SH-SY5Y (cell line): ENCODE measurements around the gene CCDC157.

Source experiments
- GATA2 ChIP-seq: IDR thresholded peaks from 2 replicates; pipeline ENCODE4 v1.6.1; 2011; ENCODE audit warnings: mild to moderate bottlenecking, low read depth, low read length
- GATA3 ChIP-seq: IDR thresholded peaks from 2 replicates; pipeline ENCODE4 v1.6.1; 2011; ENCODE audit warnings: low read depth, mild to moderate bottlenecking, low read length, moderate library complexity

CCDC157 gene

GRCh38 chr22:30381264-30381663 lies 24.5 kb downstream of the CCDC157 start:
- TF ChIP-seq GATA3 (no peak), GATA2 (no peak)

DNA sequence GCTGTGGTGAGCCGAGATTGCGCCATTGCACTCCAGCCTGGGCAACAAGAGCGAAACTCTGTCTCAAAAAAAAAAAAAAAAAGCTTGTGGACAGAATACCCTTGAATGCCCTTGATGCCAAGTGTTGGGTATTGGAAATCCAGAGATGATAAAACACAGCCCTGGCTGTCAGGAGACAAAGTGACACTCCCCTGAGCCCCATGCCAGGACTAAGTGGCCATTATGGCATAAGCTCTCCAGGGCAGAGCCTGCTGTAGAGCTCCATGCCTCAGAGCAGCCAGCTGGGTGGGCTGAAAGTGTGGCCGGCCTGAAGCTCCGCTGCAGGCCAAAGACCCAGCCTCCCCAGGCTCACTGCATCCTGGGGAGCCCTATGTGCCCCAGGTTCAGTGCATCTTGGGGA lies 25.5 kb downstream of the CCDC157 start:
- no peak for TF ChIP-seq GATA2
- no peak for TF ChIP-seq GATA3

- TF ChIP-seq GATA2: no peak
- TF ChIP-seq GATA3: no peak
These were observed 26.3 kb downstream of the CCDC157 start for GRCh38 chr22:30383061-30383460.

DNA sequence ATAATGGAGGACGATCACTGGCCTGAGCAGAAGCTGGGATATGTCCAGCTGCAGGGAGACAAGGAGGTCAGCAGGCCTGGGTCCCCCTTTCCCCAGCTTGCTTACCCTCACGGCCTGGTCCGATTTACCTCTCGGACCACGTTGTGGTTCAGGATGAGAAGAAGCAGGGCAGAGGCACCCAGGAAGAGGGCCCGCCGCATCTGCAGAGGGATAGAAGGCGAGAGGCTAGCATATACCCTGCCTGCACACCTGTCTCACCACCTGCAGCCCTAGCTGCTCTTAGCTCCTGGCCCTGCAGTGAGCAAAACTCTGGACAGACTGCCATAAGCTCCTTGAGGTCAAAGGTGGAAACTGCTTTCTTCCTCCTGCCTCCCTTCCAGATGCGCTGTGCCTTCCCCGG lies 29.1 kb downstream of the CCDC157 start:
- TF ChIP-seq GATA2 (no peak), GATA3 (no peak)

GRCh38 chr22:30386608-30386959 lies 29.8 kb downstream of the CCDC157 start:
- TF ChIP-seq GATA3: no peak
- no peak for TF ChIP-seq GATA2

DNA sequence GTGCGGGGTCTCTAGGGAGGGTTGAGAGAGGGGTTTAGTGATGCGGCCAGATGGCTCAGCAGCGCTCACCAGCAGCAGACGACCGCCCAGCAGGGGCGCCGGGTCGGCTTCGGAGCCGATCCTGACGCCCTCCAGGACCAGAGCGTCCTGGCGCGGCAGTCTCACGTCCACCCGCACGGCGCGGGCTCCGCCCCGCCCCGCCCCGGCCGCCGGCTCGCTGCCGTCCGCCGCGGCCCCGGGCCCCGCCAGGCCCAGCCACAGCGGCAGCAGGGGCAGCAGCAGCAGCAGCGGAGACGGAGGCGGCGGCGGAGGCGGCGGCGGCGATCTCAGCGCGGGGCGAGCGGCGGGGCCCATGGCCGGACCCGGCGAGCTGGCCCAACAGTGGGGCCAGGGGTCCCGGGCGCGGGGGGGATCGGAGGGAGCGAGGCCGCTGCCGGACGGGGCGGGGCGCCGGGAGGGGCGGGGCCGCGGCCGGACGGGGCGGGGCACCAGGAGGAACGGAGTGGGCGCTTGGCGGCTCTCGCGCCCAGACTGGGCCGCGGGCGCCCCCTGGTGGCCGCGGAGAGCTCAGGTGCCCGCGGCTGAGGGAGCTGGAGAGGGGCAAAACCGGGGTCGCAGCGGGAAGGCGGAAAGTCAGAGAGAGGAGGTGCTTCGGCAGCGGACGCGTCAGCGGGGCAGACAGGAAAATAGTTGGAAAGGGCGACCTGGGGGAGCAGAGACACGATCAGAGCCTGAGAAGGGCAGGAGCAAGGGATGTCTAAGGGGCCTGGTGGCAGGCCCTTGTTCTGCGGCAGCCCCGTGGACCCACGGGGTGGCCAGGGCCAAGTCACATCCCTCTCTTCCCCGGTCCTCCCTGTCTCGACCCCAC lies 30.4 kb downstream of the CCDC157 start, which contains the start of gene RNF215:
TSS of gene RNF215 (minus strand) at position 452 of the 868 bp plus-strand sequence. CDS start at position 354, 98 bp downstream.
- TF ChIP-seq GATA2 (no peak), GATA3 (no peak)

DNA sequence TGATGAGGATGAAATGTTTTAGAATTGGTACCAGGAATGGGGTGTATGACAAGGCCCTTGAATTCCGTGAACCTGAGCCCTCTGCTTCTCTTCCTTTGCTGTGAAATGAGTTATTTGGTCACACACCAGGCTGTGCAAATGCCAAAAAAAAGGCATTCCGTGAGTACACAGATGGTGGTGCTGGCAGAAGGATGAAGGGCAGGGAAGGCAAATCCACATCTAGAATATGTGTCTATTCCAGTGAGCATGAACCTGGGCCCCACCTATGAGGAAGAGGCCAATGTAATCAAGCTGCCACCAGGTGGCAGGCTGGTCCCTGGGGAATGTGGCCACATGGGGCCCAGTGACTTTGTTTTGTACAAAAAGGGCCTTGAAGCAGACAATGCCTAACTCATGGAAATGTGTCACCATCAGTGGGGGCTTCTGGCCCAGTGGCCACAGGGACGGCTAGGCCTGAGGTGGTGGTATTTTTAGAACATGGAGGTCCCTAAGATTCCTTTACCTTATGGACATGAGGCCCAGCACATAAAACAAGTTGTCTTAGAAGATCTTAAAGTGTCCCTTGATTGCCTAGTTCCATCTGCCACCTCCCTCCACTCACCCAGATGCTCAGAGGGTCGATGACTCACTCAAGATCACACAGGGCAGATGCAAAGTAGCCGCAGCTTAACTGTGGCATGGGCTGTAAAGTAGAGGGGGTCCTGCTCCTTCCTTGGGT lies 34.3 kb downstream of the CCDC157 start:
- TF ChIP-seq GATA3 (no peak), GATA2 (no peak)

GRCh38 chr22:30392661-30393321 lies 36.0 kb downstream of the CCDC157 start:
- TF ChIP-seq GATA3: no peak
- TF ChIP-seq GATA2: no peak

DNA sequence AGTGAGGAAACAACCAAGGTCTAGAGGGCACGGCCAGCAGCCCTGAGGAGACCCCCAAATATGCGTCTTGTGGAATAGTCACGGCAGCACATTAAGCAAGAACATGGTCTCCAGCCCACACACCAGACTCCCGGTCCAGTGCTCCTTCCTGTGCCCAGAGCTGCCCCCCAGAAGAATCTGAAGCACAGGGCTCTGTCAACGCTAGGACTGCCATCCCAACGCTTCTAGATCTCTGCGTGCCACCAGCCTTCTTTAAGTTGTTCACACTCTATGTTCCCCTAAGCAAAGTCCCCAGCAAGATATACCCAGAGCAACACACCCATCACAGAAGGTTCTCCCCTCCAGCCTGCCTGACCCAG lies 36.5 kb downstream of the CCDC157 start:
- TF ChIP-seq GATA3 (no peak), GATA2 (no peak)

DNA sequence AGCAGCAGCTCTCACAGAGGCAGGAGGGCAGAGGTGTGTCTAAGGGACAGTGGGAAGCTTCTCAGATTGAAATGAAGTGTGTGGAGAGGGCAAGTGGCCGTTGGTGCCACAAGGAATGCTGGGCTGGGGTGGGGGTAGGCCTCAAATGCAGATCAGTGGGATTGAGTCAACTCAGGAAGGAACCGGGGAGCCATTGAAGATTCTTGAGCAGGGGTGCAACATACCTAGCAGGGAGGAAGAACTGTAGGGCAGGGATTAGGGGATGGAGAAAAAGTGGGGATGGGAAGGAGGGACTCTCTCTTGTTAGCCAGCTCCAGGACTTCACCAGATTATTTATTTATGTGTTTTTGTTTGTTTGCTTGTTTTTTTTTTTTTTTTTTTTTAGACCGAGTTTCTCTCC lies 37.1 kb downstream of the CCDC157 start:
- TF ChIP-seq GATA2 (no peak), GATA3 (no peak)

DNA sequence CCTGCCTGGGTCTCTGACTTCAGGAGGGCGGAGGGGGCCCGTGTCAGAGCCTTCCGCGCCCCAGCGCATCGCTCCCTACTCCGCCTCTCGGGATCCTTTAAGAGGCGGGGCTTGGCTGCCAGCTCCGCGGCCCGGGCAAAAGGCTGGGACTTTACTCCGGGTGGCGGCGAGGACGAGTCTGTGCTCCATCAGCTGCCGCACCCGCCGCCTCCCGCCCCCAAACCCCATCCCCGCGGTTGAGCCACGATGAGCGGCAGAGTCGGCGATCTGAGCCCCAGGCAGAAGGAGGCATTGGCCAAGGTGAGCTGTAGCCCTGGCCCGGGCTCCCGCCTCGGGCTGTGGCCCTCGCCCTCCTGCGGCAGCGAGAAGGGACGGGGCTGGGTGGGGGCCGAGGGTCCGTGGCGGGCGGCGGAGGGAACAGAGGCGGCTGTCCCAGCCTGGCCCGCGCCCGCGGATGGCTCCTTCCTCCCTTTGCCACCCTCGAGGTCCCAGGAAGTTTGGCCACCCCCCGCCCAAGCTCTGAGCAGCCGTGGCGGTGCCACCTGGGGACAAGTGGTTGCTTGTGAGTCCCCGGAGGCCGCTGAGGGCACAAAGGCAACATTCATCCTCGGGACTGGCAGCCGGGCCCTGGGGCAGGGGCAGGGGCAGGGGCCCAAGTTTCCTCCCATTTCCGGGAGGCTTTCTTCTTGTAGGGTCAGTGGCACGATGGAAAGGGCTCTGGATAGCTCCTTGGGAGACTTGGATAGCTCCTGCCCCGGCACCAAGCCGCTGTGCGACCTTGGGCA lies 40.3 kb downstream of the CCDC157 start, which contains the start of gene SEC14L2:
TSS of gene SEC14L2 (plus strand) at position 148 of the 785 bp plus-strand sequence. CDS start at position 247, 99 bp downstream.
- TF ChIP-seq GATA2: no peak
- TF ChIP-seq GATA3: no peak

- TF ChIP-seq GATA3 (no peak), GATA2 (no peak)
These were observed 41.1 kb downstream of the CCDC157 start for GRCh38 chr22:30397656-30398635.
